DND-41 (cell line): Measurements from ENCODE around the gene MIPOL1.
"Not testable (repeated sequence)": the region's sequence is repeated elsewhere in the genome, so short reads cannot be mapped to it uniquely, and the experiment has no call there.

Source experiments
- ATAC-seq: fragments of 200-7000 bp; cut with Tn5 transposase; 3 replicates; pipeline ENCODE4 v1.9.1; 2021; ENCODE audit warnings: low read depth; ENCODE audit not compliant: insufficient read depth
- DNase-seq: peaks from one replicate; pipeline ENCODE4 v3.0.0-alpha.2; 2020
- H2AFZ ChIP-seq: 2 replicates; pipeline ENCODE4 v1.6.0; 2012; ENCODE audit warnings: low read depth, low read length
- H3K27ac ChIP-seq: 2 replicates; pipeline ENCODE4 v1.5.1; 2012; ENCODE audit warnings: low read length, inconsistent platforms
- H3K27me3 ChIP-seq: fragments of 200-600 bp; sonication (generic); 2 replicates; pipeline ENCODE4 v1.6.0; 2012; ENCODE audit warnings: low read length, mild to moderate bottlenecking, inconsistent platforms; ENCODE audit not compliant: insufficient read depth, poor library complexity
- H3K36me3 ChIP-seq: 2 replicates; pipeline ENCODE4 v1.5.1; 2012; ENCODE audit warnings: low read length, inconsistent platforms; ENCODE audit not compliant: insufficient read depth
- H3K4me1 ChIP-seq: 2 replicates; pipeline ENCODE4 v1.5.1; 2012; ENCODE audit warnings: mild to moderate bottlenecking, low read length; ENCODE audit not compliant: insufficient read depth
- H3K4me2 ChIP-seq: 2 replicates; pipeline ENCODE4 v1.6.0; 2012; ENCODE audit warnings: mild to moderate bottlenecking, moderate library complexity, low read length, inconsistent platforms; ENCODE audit not compliant: insufficient read depth
- H3K4me3 ChIP-seq, 2 experiments: fragments of 200-600 bp in 1 of 2; shearing (Covaris generic) in 1 of 2; 2 replicates each; pipeline ENCODE4 v1.5.1; 2012 to 2016; ENCODE audit warnings: inconsistent platforms in 2 of 2, low read length in 2 of 2, mild to moderate bottlenecking in 2 of 2, low read depth in 1 of 2, moderate library complexity in 1 of 2
- H3K79me2 ChIP-seq: 2 replicates; pipeline ENCODE4 v1.6.0; 2012; ENCODE audit warnings: low read length, inconsistent platforms; ENCODE audit not compliant: insufficient read depth
- H3K9ac ChIP-seq: 2 replicates; pipeline ENCODE4 v1.6.0; 2012; ENCODE audit warnings: low read depth, mild to moderate bottlenecking, inconsistent platforms, low read length, moderate library complexity
- H3K9me3 ChIP-seq: 2 replicates; pipeline ENCODE4 v1.5.1; 2012; ENCODE audit warnings: low read length, moderate library complexity, mild to moderate bottlenecking, inconsistent platforms; ENCODE audit not compliant: insufficient read depth, severe bottlenecking
- H4K20me1 ChIP-seq: 2 replicates; pipeline ENCODE4 v1.6.0; 2012; ENCODE audit warnings: low read length; ENCODE audit not compliant: insufficient read depth
- CTCF ChIP-seq: IDR thresholded peaks from 2 replicates; pipeline ENCODE4 v1.5.1; 2012; ENCODE audit warnings: borderline replicate concordance, low read length, moderate library complexity, mild to moderate bottlenecking; ENCODE audit not compliant: poor library complexity, severe bottlenecking; ENCODE audit errors: extremely low read depth
- EZH2 ChIP-seq: IDR thresholded peaks from 3 replicates; pipeline ENCODE4 v1.6.1; 2012; ENCODE audit warnings: borderline replicate concordance, low read depth, mild to moderate bottlenecking, moderate library complexity, low read length, inconsistent platforms; ENCODE audit not compliant: severe bottlenecking

The MIPOL1 gene

GRCh38 chr14:37457334-37457733, 259.6 kb downstream of the MIPOL1 start:
- Histone ChIP-seq H3K36me3 (no peaks in the 10 kb centered on the region), H3K27ac (no peak overlapping the region), H2AFZ (no peak overlapping the region), H4K20me1 (no peaks in the 10 kb centered on the region), H3K4me2 (no peak overlapping the region), H3K27me3 (no peaks in the 10 kb centered on the region), H3K9ac (no peak overlapping the region), H3K4me1 (no peaks in the 10 kb centered on the region), H3K9me3 (no peaks in the 10 kb centered on the region), H3K79me2 (no peaks in the 10 kb centered on the region), H3K4me3 (no peak overlapping the region)
- no peak for DNase-seq
- no peak for ATAC-seq
- TF ChIP-seq EZH2: no peak
- TF ChIP-seq CTCF: no peak

- not testable (repeated sequence) for H3K79me2 ChIP-seq, H3K4me1 ChIP-seq, H3K9ac ChIP-seq, H3K36me3 ChIP-seq, H3K4me3 ChIP-seq, DNase-seq, H4K20me1 ChIP-seq, H3K27me3 ChIP-seq, H3K4me2 ChIP-seq, H2AFZ ChIP-seq, H3K9me3 ChIP-seq, H3K27ac ChIP-seq, ATAC-seq
Measured at GRCh38 chr14:37462426-37462825, 264.7 kb downstream of the MIPOL1 start.

- Histone ChIP-seq H3K9me3 (no peaks in the 10 kb centered on the region), H3K27me3 (no peaks in the 10 kb centered on the region), H2AFZ (no peak overlapping the region), H3K79me2 (no peaks in the 10 kb centered on the region), H3K9ac (no peak overlapping the region), H4K20me1 (no peaks in the 10 kb centered on the region), H3K36me3 (no peaks in the 10 kb centered on the region), H3K27ac (no peak overlapping the region), H3K4me2 (no peak overlapping the region), H3K4me3 (no peak overlapping the region), H3K4me1 (no peaks in the 10 kb centered on the region)
- ATAC-seq (no peak), DNase-seq (no peak)
- TF ChIP-seq EZH2: no peak
- TF ChIP-seq CTCF: no peak
Measured at GRCh38 chr14:37464192-37464858, 266.6 kb downstream of the MIPOL1 start.

GRCh38 chr14:37466003-37466622, 268.4 kb downstream of the MIPOL1 start:
- H4K20me1 ChIP-seq: no peaks in the 10 kb centered on the region
- no peak overlapping the region for H3K4me3 ChIP-seq
- H2AFZ ChIP-seq: no peak overlapping the region
- H3K36me3 ChIP-seq: no peaks in the 10 kb centered on the region
- no peaks in the 10 kb centered on the region for H3K9me3 ChIP-seq
- H3K79me2 ChIP-seq: no peaks in the 10 kb centered on the region
- no peak overlapping the region for H3K4me2 ChIP-seq
- H3K27me3 ChIP-seq: no peaks in the 10 kb centered on the region
- ATAC-seq (no peak), DNase-seq (no peak)
- H3K27ac ChIP-seq: no peak overlapping the region
- no peak overlapping the region for H3K9ac ChIP-seq
- TF ChIP-seq EZH2 (no peak), CTCF (no peak)
- no peaks in the 10 kb centered on the region for H3K4me1 ChIP-seq
